Upper lobe of left lung (tissue), 6 donors: ENCODE data around the gene ARFRP1. TPM values are rescaled to one million over a fixed set of nuclear protein-coding genes. Genes with fewer than 3 reads are reported as not detected.

Source experiments
- ATAC-seq, 2 donors: fragments of 200-7000 bp; cut with Tn5 transposase; one replicate each; pipeline ENCODE4 v1.9.1; 2022; ENCODE audit warnings: mild to moderate bottlenecking in 2 of 2, moderate library complexity in 2 of 2; ENCODE audit not compliant: low FRiP score in 2 of 2
- DNase-seq, 2 donors: peaks; one replicate each; pipeline ENCODE4 v3.0.0-alpha.2; 2019 to 2020
- H3K27ac ChIP-seq, 4 donors: fragments of 200-600 bp; sonication (generic); one replicate each; pipeline ENCODE4 v1.5.1; 2016 to 2019
- H3K27me3 ChIP-seq, 4 donors: fragments of 200-600 bp; sonication (generic); one replicate each; pipeline ENCODE4 v1.5.1; 2017 to 2019
- H3K36me3 ChIP-seq, 4 donors: fragments of 200-600 bp; sonication (generic); one replicate each; pipeline ENCODE4 v1.5.1; 2016 to 2019
- H3K4me1 ChIP-seq, 4 donors: fragments of 200-600 bp; sonication (generic); one replicate each; pipeline ENCODE4 v1.5.1; 2018 to 2019
- H3K4me3 ChIP-seq, 4 donors: fragments of 200-600 bp; sonication (generic); one replicate each; pipeline ENCODE4 v1.5.1; 2017 to 2019; ENCODE audit warnings: mild to moderate bottlenecking in 2 of 4, moderate library complexity in 1 of 4
- H3K9me3 ChIP-seq, 4 donors: fragments of 200-600 bp; sonication (generic); one replicate each; pipeline ENCODE4 v1.5.1; 2018 to 2019
- EP300 ChIP-seq, 4 donors: sonication (generic); formaldehyde crosslinking; IDR thresholded peaks; one replicate each; pipeline ENCODE4 v1.5.1; 2017; ENCODE audit warnings: antibody characterized with exemption in 4 of 4, control low read depth in 2 of 4
- POLR2A ChIP-seq, 4 donors: fragments of 450-650 bp; IDR thresholded peaks; one replicate each; pipeline ENCODE4 v1.5.1; 2016 to 2017; ENCODE audit warnings: antibody characterized with exemption in 4 of 4, mild to moderate bottlenecking in 2 of 4
- POLR2AphosphoS5 ChIP-seq, 2 donors: sonication (generic); formaldehyde crosslinking; IDR thresholded peaks; one replicate each; pipeline ENCODE4 v1.5.1; 2017; ENCODE audit warnings: antibody characterized with exemption in 2 of 2
- WGBS, 2 donors: methylation state at CpG; one replicate each; pipeline ENCODE4 v1.1.5; 2017 to 2018; 5-methylcytosine and 5-hydroxymethylcytosine counted together
- total RNA-seq, 6 donors: library from RNA; depleted of rRNA in 4 of 6; stranded (reverse); fragments of >200 nt in 4 of 6; gene quantifications; one replicate each; pipeline versions ENCODE4 v1.1.0 to v1.2.1, GENCODE V29; 2016 to 2021
- TF ChIP-seq, protein P1 (sequence below), 6 experiments: fragments of 450-650 bp in 4 of 6; fragments of 200-600 bp in 2 of 6; sonication (generic) in 2 of 6; IDR thresholded peaks; one replicate each; pipeline ENCODE4 v1.5.1; 2016 to 2019; ENCODE audit warnings: antibody characterized with exemption in 6 of 6
- donor health status: DM: no; HTN: no; CAD: no; lungs with moderate emphysema.
- donor health status: DM: no; HTN: yes; CAD: no; lungs with severe emphysema.

ARFRP1 gene
- total RNA-seq, 6 donors from 2014 or later = 26.8 to 56.4 (median 46.3) TPM

DNA sequence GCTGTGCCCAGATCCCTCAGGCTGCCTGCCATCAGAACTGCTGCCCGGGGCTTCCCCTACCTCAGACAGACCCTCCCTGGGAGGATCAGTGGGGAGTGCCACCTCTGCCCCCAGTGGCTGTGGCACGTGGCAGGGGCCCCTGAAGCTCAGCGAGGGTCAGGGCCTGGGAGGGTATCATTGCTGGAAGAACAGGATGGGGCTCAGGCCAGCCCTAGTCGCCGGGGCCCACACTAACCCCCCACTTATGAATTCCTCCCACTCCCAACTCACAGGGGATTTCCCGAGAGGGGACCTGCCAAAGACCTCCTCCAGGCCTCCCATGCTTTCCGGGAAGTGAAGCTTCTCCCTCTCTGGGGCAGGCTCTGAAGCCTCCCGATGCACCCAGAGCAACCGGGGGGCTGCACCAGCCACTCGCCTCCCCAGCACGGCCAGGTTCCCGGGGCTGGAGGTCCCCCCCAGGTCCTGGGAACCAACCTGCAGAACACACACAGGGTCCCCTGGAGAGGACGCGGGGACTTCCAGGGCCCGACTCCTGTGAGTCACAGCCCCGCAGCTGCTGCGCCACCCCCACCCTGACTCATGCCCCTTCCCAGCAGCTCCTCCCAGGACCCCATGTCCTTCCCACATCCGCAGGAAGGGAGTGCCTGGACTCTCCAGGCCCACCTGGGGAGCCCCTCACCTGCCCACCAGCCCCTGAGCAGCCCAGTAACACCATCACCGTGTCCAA, 8.9 kb downstream of the ARFRP1 start:
- WGBS, 2 donors = 53 to 60% methylated on average over 6 to 14 of the region's 19 CpGs
- peak; percentile 3 to 73 for ATAC-seq
- peak overlapping the region in 1 of 4 donors; percentile 7 for H3K4me3 ChIP-seq
- H3K27me3 ChIP-seq = no peaks in the 10 kb centered on the region
- peaks cover 0 to 35% (median 15%) of the 10 kb centered on the region in 4 donors for H3K36me3 ChIP-seq
- peak overlapping the region; percentile 13 to 77 (median 48) for H3K27ac ChIP-seq
- H3K4me1 ChIP-seq = peaks cover 30 to 40% (median 32%) of the 10 kb centered on the region in 4 donors
- no peak for TF ChIP-seq POLR2A (IDR thresholded peaks at IDR 0.05)
- TF ChIP-seq, protein P1, sequence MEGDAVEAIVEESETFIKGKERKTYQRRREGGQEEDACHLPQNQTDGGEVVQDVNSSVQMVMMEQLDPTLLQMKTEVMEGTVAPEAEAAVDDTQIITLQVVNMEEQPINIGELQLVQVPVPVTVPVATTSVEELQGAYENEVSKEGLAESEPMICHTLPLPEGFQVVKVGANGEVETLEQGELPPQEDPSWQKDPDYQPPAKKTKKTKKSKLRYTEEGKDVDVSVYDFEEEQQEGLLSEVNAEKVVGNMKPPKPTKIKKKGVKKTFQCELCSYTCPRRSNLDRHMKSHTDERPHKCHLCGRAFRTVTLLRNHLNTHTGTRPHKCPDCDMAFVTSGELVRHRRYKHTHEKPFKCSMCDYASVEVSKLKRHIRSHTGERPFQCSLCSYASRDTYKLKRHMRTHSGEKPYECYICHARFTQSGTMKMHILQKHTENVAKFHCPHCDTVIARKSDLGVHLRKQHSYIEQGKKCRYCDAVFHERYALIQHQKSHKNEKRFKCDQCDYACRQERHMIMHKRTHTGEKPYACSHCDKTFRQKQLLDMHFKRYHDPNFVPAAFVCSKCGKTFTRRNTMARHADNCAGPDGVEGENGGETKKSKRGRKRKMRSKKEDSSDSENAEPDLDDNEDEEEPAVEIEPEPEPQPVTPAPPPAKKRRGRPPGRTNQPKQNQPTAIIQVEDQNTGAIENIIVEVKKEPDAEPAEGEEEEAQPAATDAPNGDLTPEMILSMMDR (IDR thresholded peaks at IDR 0.05) = no peak
- peak; percentile 53 to 79 for TF ChIP-seq POLR2AphosphoS5 (IDR thresholded peaks at IDR 0.05)
- peak in 3 of 4 donors; percentile 65 to 77 (median 75) for TF ChIP-seq EP300 (IDR thresholded peaks at IDR 0.05)
- no peaks in the 10 kb centered on the region for H3K9me3 ChIP-seq
- DNase-seq = peak; percentile 19 to 83

DNA sequence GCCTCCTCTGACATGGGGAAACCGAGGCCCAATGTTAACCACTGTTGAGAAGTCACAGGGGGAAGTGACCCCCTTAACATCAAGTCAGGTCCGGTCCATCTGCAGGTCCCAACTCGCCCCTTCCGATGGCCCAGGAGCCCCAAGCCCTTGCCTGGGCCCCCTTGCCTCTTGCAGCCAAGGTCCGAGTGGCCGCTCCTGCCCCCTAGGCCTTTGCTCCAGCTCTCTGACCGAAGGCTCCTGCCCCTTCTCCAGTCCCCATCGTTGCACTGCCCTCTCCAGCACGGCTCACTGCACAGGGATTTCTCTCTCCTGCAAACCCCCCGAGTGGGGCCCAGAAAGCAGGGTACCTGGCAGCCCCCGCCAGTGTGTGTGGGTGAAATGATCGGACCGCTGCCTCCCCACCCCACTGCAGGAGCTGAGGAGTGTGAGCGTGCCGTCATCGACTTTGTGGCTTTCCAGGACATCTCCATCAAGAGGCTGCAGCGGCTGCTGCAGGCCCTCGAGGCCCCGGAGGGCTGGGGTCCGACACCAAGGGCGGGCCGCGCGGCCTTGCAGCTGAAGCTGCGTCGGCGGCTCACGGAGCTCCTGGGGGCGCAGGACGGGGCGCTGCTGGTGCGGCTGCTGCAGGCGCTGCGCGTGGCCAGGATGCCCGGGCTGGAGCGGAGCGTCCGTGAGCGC, 9.8 kb downstream of the ARFRP1 start:
- H3K4me3 ChIP-seq = peak overlapping the region in 3 of 4 donors; percentile 1 to 38 (median 12)
- WGBS, 2 donors = 88 to 91% methylated on average over 14 to 33 of the region's 40 CpGs
- ATAC-seq (no peak), DNase-seq (peak in 1 of 2 donors; percentile 83)
- TF ChIP-seq, protein P1 (IDR thresholded peaks at IDR 0.05) = no peak
- no peak for TF ChIP-seq POLR2AphosphoS5 (IDR thresholded peaks at IDR 0.05)
- TF ChIP-seq EP300 (IDR thresholded peaks at IDR 0.05) = no peak
- TF ChIP-seq POLR2A (IDR thresholded peaks at IDR 0.05) = no peak
- peak overlapping the region in 2 of 4 donors; percentile 45 to 77 for H3K27ac ChIP-seq
- H3K9me3 ChIP-seq = no peaks in the 10 kb centered on the region
- no peaks in the 10 kb centered on the region for H3K27me3 ChIP-seq
- H3K4me1 ChIP-seq = peaks cover 30 to 43% (median 33%) of the 10 kb centered on the region in 4 donors
- peaks cover 0 to 31% (median 10%) of the 10 kb centered on the region in 4 donors for H3K36me3 ChIP-seq

DNA sequence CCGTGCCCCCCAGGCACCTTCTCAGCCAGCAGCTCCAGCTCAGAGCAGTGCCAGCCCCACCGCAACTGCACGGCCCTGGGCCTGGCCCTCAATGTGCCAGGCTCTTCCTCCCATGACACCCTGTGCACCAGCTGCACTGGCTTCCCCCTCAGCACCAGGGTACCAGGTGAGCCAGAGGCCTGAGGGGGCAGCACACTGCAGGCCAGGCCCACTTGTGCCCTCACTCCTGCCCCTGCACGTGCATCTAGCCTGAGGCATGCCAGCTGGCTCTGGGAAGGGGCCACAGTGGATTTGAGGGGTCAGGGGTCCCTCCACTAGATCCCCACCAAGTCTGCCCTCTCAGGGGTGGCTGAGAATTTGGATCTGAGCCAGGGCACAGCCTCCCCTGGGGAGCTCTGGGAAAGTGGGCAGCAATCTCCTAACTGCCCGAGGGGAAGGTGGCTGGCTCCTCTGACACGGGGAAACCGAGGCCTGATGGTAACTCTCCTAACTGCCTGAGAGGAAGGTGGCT, 10.4 kb downstream of the ARFRP1 start:
- peak overlapping the region in 3 of 4 donors; percentile 29 to 77 (median 56) for H3K27ac ChIP-seq
- 67 to 70% methylated on average over 3 to 5 of the region's 7 CpGs for WGBS, 2 donors
- TF ChIP-seq POLR2A (IDR thresholded peaks at IDR 0.05) (no peak), POLR2AphosphoS5 (IDR thresholded peaks at IDR 0.05) (no peak), EP300 (IDR thresholded peaks at IDR 0.05) (no peak)
- TF ChIP-seq, protein P1 (IDR thresholded peaks at IDR 0.05) = no peak
- no peaks in the 10 kb centered on the region for H3K9me3 ChIP-seq
- peaks cover 0 to 31% (median 10%) of the 10 kb centered on the region in 4 donors for H3K36me3 ChIP-seq
- H3K4me3 ChIP-seq = peak overlapping the region; percentile 11 to 38 (median 22)
- peaks cover 35 to 48% (median 38%) of the 10 kb centered on the region in 4 donors for H3K4me1 ChIP-seq
- ATAC-seq (no peak), DNase-seq (no peak)
- H3K27me3 ChIP-seq = no peaks in the 10 kb centered on the region

DNA sequence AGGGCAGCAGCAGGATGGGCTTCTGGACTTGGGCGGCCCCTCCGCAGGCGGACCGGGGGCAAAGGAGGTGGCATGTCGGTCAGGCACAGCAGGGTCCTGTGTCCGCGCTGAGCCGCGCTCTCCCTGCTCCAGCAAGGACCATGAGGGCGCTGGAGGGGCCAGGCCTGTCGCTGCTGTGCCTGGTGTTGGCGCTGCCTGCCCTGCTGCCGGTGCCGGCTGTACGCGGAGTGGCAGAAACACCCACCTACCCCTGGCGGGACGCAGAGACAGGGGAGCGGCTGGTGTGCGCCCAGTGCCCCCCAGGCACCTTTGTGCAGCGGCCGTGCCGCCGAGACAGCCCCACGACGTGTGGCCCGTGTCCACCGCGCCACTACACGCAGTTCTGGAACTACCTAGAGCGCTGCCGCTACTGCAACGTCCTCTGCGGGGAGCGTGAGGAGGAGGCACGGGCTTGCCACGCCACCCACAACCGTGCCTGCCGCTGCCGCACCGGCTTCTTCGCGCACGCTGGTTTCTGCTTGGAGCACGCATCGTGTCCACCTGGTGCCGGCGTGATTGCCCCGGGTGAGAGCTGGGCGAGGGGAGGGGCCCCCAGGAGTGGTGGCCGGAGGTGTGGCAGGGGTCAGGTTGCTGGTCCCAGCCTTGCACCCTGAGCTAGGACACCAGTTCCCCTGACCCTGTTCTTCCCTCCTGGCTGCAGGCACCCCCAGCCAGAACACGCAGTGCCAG, 11.0 kb downstream of the ARFRP1 start, which contains the start of gene TNFRSF6B:
Gene TNFRSF6B, plus strand, starts transcription at position 25 of the 729 bp plus-strand sequence. Its CDS starts 116 bp downstream, at position 141.
- DNase-seq (peak in 1 of 2 donors; percentile 86), ATAC-seq (peak in 1 of 2 donors; percentile 0)
- WGBS, 2 donors = 14 to 16% methylated on average over 5 to 18 of the region's 52 CpGs
- H3K36me3 ChIP-seq = peaks cover 0 to 31% (median 10%) of the 10 kb centered on the region in 4 donors
- peak within 1 kb of the TSS; percentile 2 to 77 (median 42) for H3K27ac ChIP-seq
- no peak for TF ChIP-seq POLR2A (IDR thresholded peaks at IDR 0.05)
- peak in 1 of 2 donors; percentile 32 for TF ChIP-seq POLR2AphosphoS5 (IDR thresholded peaks at IDR 0.05)
- TF ChIP-seq, protein P1 (IDR thresholded peaks at IDR 0.05) = peak in 2 of 6 experiments; percentile 3 to 8
- H3K9me3 ChIP-seq = no peaks in the 10 kb centered on the region
- peaks cover 35 to 53% (median 43%) of the 10 kb centered on the region in 4 donors for H3K4me1 ChIP-seq
- no peaks in the 10 kb centered on the region for H3K27me3 ChIP-seq
- H3K4me3 ChIP-seq = peak within 1 kb of the TSS; percentile 5 to 38 (median 22)
